Gastroesophageal sphincter (tissue), 4 donors: ENCODE data around the gene NXF1. TPM values are rescaled to one million over a fixed set of nuclear protein-coding genes. Genes with fewer than 3 reads are reported as not detected.
"Not testable (repeated sequence)": the region's sequence is repeated elsewhere in the genome, so short reads cannot be mapped to it uniquely, and the experiment has no call there.

Source experiments
- ATAC-seq: fragments of 150-250 bp; one replicate; pipeline ENCODE4 v1.9.1; 2016; ENCODE audit warnings: mild to moderate bottlenecking, moderate library complexity
- H3K27ac ChIP-seq, 4 donors: fragments of 200-600 bp; sonication (generic) in 3 of 4; 1 replicate in 3 of 4; 2 replicates in 1 of 4; pipeline ENCODE4 v1.5.1; 2016 to 2019
- H3K27me3 ChIP-seq: fragments of 200-600 bp; sonication (generic); one replicate; pipeline ENCODE4 v1.5.1; 2019
- H3K36me3 ChIP-seq, 2 donors: fragments of 200-600 bp; sonication (generic); one replicate each; pipeline ENCODE4 v1.5.1; 2019; ENCODE audit warnings: control low read depth in 1 of 2
- H3K4me1 ChIP-seq, 3 donors: fragments of 200-600 bp; sonication (generic); 1 replicate in 2 of 3; 2 replicates in 1 of 3; pipeline ENCODE4 v1.5.1; 2016 to 2019; ENCODE audit warnings: control low read depth in 2 of 3
- H3K4me3 ChIP-seq, 2 donors: fragments of 200-600 bp; sonication (generic); one replicate each; pipeline ENCODE4 v1.5.1; 2019; ENCODE audit warnings: mild to moderate bottlenecking in 1 of 2, moderate library complexity in 1 of 2
- H3K9me3 ChIP-seq, 3 donors: fragments of 200-600 bp; sonication (generic); one replicate each; pipeline ENCODE4 v1.5.1; 2017 to 2019; ENCODE audit warnings: control low read depth in 2 of 3
- CTCF ChIP-seq, 4 experiments: fragments of 200-600 bp in 2 of 4; fragments of 450-650 bp in 2 of 4; sonication (generic) in 1 of 4; IDR thresholded peaks; one replicate each; pipeline ENCODE4 v1.5.1; 2017 to 2019; ENCODE audit warnings: antibody characterized with exemption in 4 of 4, mild to moderate bottlenecking in 2 of 4, moderate library complexity in 2 of 4
- EP300 ChIP-seq: sonication (generic); formaldehyde crosslinking; IDR thresholded peaks from one replicate; pipeline ENCODE4 v1.6.1; 2017; ENCODE audit warnings: antibody characterized with exemption, mild to moderate bottlenecking
- POLR2A ChIP-seq, 2 donors: fragments of 450-650 bp; IDR thresholded peaks; one replicate each; pipeline ENCODE4 v1.6.1; 2017; ENCODE audit warnings: antibody characterized with exemption in 2 of 2, mild to moderate bottlenecking in 2 of 2, moderate library complexity in 1 of 2
- POLR2AphosphoS5 ChIP-seq: sonication (generic); formaldehyde crosslinking; IDR thresholded peaks from one replicate; pipeline ENCODE4 v1.6.1; 2017; ENCODE audit warnings: antibody characterized with exemption
- WGBS, 2 donors: methylation state at CpG; one replicate each; pipeline ENCODE4 v1.1.5; 2018; ENCODE audit warnings: low coverage in 1 of 2; 5-methylcytosine and 5-hydroxymethylcytosine counted together
- small RNA-seq, 4 donors: library from RNA; depleted of rRNA; stranded (forward); fragments of <200 nt; gene quantifications; one replicate each; pipeline ENCODE3, GENCODE V24; 2016
- total RNA-seq, 4 donors: library from RNA; depleted of rRNA; stranded (reverse); fragments of >200 nt; gene quantifications; one replicate each; pipeline ENCODE4 v1.1.0, GENCODE V29; 2016

NXF1 gene
- total RNA-seq, 4 donors from 2014 or later: 33.2 to 72.3 (median 57.2) TPM

DNA sequence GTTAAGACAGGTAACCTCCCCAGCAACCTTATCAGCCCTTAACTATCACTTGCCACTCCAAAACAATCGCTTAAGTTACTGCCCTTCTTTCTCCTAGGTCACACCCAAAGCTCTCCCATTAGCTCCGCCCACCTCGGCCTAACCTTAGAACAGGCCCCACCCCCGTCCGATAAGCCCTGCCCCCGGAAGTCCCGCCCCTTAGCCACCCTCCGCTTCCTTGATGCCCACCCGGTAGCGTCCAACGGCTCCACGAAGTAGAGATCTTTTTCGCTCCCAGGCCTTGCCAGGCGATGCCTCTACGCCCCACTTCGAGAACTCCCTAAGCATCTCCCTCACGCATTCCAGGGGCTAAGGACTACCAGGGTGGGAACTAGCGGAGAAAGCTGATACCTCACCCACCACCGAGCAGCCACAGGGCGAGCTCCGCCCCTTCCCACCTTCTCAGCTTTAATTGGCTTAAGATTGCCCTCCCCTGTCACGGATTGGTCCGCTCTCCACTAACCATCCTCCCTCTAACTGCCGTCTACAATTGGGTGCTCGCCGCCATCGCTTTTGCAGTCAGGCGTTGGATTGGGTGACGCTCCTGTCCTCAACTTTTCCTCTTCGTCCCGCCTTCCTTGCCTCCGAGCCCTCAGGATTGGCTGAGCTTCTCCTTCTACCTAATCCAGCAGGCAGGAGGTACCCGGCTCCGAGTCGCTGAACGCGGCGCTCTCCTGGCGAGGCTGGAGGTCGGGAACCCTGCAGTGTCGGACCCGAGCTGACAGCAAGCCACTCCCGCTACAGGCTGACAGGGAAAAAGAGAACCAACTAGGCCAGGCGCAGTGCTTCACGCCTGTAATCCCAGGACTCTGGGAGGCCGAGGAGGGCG lies 51.3 kb downstream of the NXF1 start, which contains the start of gene ZBTB3:
TSS of gene ZBTB3 (minus strand) at position 425 of the 868 bp plus-strand sequence. CDS start 496 bp downstream, outside the sequence.
- TF ChIP-seq CTCF (IDR thresholded peaks at IDR 0.05): peak in 3 of 4 experiments; percentile 5 to 55 (median 44)
- peak; percentile 88 for TF ChIP-seq POLR2AphosphoS5
- TF ChIP-seq EP300: no peak
- TF ChIP-seq POLR2A (IDR thresholded peaks at IDR 0.05): peak; percentile 74 to 78
- no peaks in the 10 kb centered on the region for H3K27me3 ChIP-seq
- peak within 1 kb of the TSS; percentile 55 to 64 for H3K4me3 ChIP-seq
- H3K4me1 ChIP-seq: peaks cover 0 to 47% (median 14%) of the 10 kb centered on the region in 3 donors
- WGBS, 2 donors: 1% methylated on average over 13 to 30 of the region's 47 CpGs
- peak within 1 kb of the TSS; percentile 78 to 99 (median 93) for H3K27ac ChIP-seq
- ATAC-seq: peak; percentile 99
- H3K36me3 ChIP-seq: peaks cover 0 to 24% of the 10 kb centered on the region in 2 donors
- H3K9me3 ChIP-seq: no peaks in the 10 kb centered on the region

DNA sequence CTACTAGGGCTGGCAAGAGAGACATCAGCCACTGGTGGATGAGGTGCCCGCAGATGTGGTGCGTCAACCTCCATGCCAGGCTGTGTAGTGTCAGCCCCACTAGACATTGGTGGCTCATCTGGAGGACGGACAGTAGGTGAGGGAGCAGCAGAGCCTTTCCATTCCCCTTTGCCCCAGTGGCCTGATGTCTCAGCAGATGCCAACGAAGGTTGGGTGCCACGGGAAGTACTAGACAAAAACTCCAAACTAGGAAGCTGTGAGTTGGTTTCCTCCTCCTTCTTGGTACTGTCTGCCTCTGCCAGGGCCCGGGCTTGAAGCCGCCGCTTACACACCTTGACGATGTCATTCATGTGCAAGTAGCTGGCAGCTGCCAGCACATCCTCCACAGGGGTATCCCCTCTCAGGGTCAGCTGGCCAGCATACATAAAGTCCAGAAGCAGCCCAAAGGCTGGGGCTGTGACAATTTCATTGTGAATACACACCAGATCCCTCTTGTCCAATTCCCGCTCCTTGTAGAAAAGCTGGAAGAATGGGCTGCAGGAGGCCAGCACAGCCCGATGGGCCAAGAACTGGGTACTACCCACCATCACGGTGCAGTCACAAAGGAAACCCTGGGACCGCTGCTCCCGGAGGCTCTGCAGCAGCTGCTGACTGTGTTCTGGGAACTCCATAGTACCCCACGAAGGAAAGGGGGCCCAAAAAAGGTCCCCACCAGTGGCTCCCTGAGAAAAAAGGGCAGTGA lies 52.1 kb downstream of the NXF1 start:
- peaks cover 0 to 29% of the 10 kb centered on the region in 2 donors for H3K36me3 ChIP-seq
- peaks cover 0 to 47% (median 14%) of the 10 kb centered on the region in 3 donors for H3K4me1 ChIP-seq
- no peaks in the 10 kb centered on the region for H3K27me3 ChIP-seq
- H3K9me3 ChIP-seq: no peaks in the 10 kb centered on the region
- 66 to 82% methylated on average over 5 to 7 of the region's 15 CpGs for WGBS, 2 donors
- no peak for ATAC-seq
- H3K27ac ChIP-seq: peak overlapping the region; percentile 78 to 99 (median 93)
- TF ChIP-seq POLR2AphosphoS5: no peak
- no peak for TF ChIP-seq CTCF (IDR thresholded peaks at IDR 0.05)
- TF ChIP-seq POLR2A (IDR thresholded peaks at IDR 0.05): no peak
- no peak for TF ChIP-seq EP300
- H3K4me3 ChIP-seq: peak overlapping the region; percentile 55 to 64

GRCh38 chr11:62752177-62752785 lies 53.0 kb downstream of the NXF1 start:
- no peak for TF ChIP-seq EP300
- no peak for TF ChIP-seq POLR2AphosphoS5
- no peaks in the 10 kb centered on the region for H3K9me3 ChIP-seq
- H3K36me3 ChIP-seq: peaks cover 0 to 29% of the 10 kb centered on the region in 2 donors
- peak overlapping the region in 1 of 4 donors; percentile 93 for H3K27ac ChIP-seq
- no peaks in the 10 kb centered on the region for H3K27me3 ChIP-seq
- WGBS, 2 donors: 100% methylated on average over 3 of the region's 14 CpGs; no CpG with 5 or more reads in 1 of the 2 donors
- ATAC-seq: no peak
- peaks cover 0 to 47% (median 14%) of the 10 kb centered on the region in 3 donors for H3K4me1 ChIP-seq
- H3K4me3 ChIP-seq: no peak overlapping the region

GRCh38 chr11:62749931-62750330 lies 55.3 kb downstream of the NXF1 start:
- not testable (repeated sequence) for H3K4me3 ChIP-seq, H3K27me3 ChIP-seq, ATAC-seq, H3K27ac ChIP-seq, H3K9me3 ChIP-seq
- Histone ChIP-seq H3K36me3 (peaks cover 0 to 29% of the 10 kb centered on the region in 2 donors), H3K4me1 (peaks cover 0 to 47% (median 14%) of the 10 kb centered on the region in 3 donors)
- WGBS, 2 donors: 93% methylated on average over 3 of the region's 5 CpGs; no CpG with 5 or more reads in 1 of the 2 donors

DNA sequence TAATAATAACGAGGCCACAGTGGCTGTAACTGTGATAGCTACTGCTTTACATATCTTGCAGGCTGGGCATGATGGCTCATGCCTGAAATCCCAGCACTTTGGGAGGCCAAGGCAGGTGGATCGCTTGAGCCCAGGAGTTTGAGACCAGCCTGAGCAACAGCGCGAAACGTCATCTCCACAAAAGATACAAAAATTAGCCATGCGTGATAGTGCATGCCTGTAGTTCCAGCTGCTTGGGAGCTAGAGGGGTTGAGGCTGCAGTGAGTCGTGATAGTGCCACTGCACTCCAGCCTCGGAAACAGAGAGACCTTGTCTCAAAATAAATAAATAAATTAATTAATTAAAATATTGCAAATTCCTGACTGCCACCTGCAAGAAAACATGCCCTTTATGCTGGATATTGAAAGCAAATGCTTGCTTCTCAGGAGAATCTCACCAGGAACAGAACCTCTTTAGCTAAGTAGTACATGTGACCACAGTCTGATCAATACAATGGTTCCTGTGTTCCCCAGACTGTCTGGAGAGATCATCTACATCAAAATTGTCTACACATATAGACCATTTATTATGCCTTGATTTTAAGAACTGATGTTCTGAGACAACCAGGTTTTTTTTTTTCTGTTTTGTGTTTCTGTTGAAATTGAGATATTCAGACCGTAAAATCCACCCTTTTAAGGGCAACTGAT lies 57.6 kb downstream of the NXF1 start:
- H3K4me3 ChIP-seq: no peak overlapping the region
- H3K36me3 ChIP-seq: peaks cover 0 to 23% of the 10 kb centered on the region in 2 donors
- no peaks in the 10 kb centered on the region for H3K27me3 ChIP-seq
- no peak overlapping the region for H3K27ac ChIP-seq
- WGBS, 2 donors: 77 to 78% methylated on average over 3 to 8 of the region's 9 CpGs
- TF ChIP-seq EP300 (no peak), CTCF (IDR thresholded peaks at IDR 0.05) (no peak), POLR2A (IDR thresholded peaks at IDR 0.05) (no peak), POLR2AphosphoS5 (no peak)
- H3K4me1 ChIP-seq: peaks cover 0 to 31% (median 5%) of the 10 kb centered on the region in 3 donors
- no peaks in the 10 kb centered on the region for H3K9me3 ChIP-seq
- ATAC-seq: no peak

Small RNAs within 50 kb of the gene (small RNA-seq; reads per million reads assigned to genes)
- 0 to 1.0 (median 0.59) reads per million in 4 donors for gene MIR6514
- 0 reads per million in 4 donors for gene RF00099
- gene RNU6-118P: 0 reads per million in 4 donors
- gene SNORD22: 0 reads per million in 4 donors
- gene SNORD26: 0 reads per million in 4 donors
- 0 reads per million in 4 donors for gene SNORD27
- 0 reads per million in 4 donors for gene SNORD28
- gene SNORD30: 1,014 to 7,970 (median 4,021) reads per million in 4 donors

Other genes starting within 250 kb of the NXF1 start
- 1,000 to 10,000 TPM; 1,070 to 1,712 (median 1,374) TPM for gene EEF1G, start 231.5 kb downstream of the NXF1 start, total RNA-seq
- gene TUT1, start 213.9 kb downstream of the NXF1 start, total RNA-seq: 1 to 10 TPM; 3.8 to 9.6 (median 7.6) TPM
- gene MTA2, start 203.6 kb downstream of the NXF1 start, total RNA-seq: 10 to 100 TPM; 67.9 to 88.7 (median 85.6) TPM
- 10 to 100 TPM; 25.4 to 36.7 (median 31.9) TPM for gene EML3, start 192.7 kb downstream of the NXF1 start, total RNA-seq
- 10 to 100 TPM in 3 of 4 donors, 1 to 10 TPM in 1; 3.0 to 18.3 (median 10.7) TPM for gene ROM1, start 192.2 kb downstream of the NXF1 start, total RNA-seq
- gene B3GAT3, start 183.5 kb downstream of the NXF1 start, total RNA-seq: 10 to 100 TPM; 11.4 to 25.8 (median 22.4) TPM
- 100 to 1,000 TPM in 3 of 4 donors, 10 to 100 TPM in 1; 87.8 to 151 (median 134) TPM for gene GANAB, start 158.8 kb downstream of the NXF1 start, total RNA-seq
- 10 to 100 TPM; 12.6 to 19.0 (median 14.5) TPM for gene INTS5, start 152.1 kb downstream of the NXF1 start, total RNA-seq
- gene C11orf98, start 140.2 kb downstream of the NXF1 start, total RNA-seq: 10 to 100 TPM; 19.3 to 39.5 (median 26.8) TPM
- gene CSKMT, start 140.1 kb downstream of the NXF1 start, total RNA-seq: 10 to 100 TPM in 1 of 4 donors, 1 to 10 TPM in 3; 2.0 to 18.6 (median 7.3) TPM
- gene UQCC3, start 133.8 kb downstream of the NXF1 start, total RNA-seq: 10 to 100 TPM in 1 of 4 donors, 1 to 10 TPM in 3; 7.3 to 10.1 (median 8.4) TPM
- gene LBHD1, start 133.2 kb downstream of the NXF1 start, total RNA-seq: 1 to 10 TPM; 1.2 to 3.9 (median 2.2) TPM
- 100 to 1,000 TPM; 162 to 185 (median 174) TPM for gene UBXN1, start 126.4 kb downstream of the NXF1 start, total RNA-seq
- gene LRRN4CL, start 115.9 kb downstream of the NXF1 start, total RNA-seq: 10 to 100 TPM; 20.1 to 42.1 (median 32.1) TPM
- gene BSCL2, start 98.0 kb downstream of the NXF1 start, total RNA-seq: 10 to 100 TPM; 25.7 to 37.8 (median 29.2) TPM
- gene GNG3, start 97.8 kb downstream of the NXF1 start, total RNA-seq: not detected
- 10 to 100 TPM; 24.2 to 43.7 (median 31.0) TPM for gene HNRNPUL2, start 78.0 kb downstream of the NXF1 start, total RNA-seq
- gene TTC9C, start 77.0 kb downstream of the NXF1 start, total RNA-seq: 10 to 100 TPM; 12.5 to 20.5 (median 19.8) TPM
- 10 to 100 TPM in 3 of 4 donors, 1 to 10 TPM in 1; 8.8 to 15.8 (median 12.3) TPM for gene ZBTB3, start 51.3 kb downstream of the NXF1 start, total RNA-seq
- gene POLR2G, start 43.9 kb downstream of the NXF1 start, total RNA-seq: 10 to 100 TPM; 34.4 to 49.5 (median 39.5) TPM
- 10 to 100 TPM in 3 of 4 donors, 1 to 10 TPM in 1; 5.5 to 23.4 (median 14.5) TPM for gene TAF6L, start 34.0 kb downstream of the NXF1 start, total RNA-seq
- 10 to 100 TPM; 25.8 to 50.7 (median 33.9) TPM for gene TMEM179B, start 18.0 kb downstream of the NXF1 start, total RNA-seq
- 10 to 100 TPM; 17.0 to 25.8 (median 19.1) TPM for gene TMEM223, start 13.4 kb downstream of the NXF1 start, total RNA-seq
- 10 to 100 TPM; 23.3 to 31.6 (median 27.8) TPM for gene STX5, start 26.6 kb upstream of the NXF1 start, total RNA-seq
- not detected for gene TEX54, start 27.4 kb upstream of the NXF1 start, total RNA-seq
- 10 to 100 TPM; 26.6 to 46.8 (median 39.3) TPM for gene WDR74, start 34.1 kb upstream of the NXF1 start, total RNA-seq
- 100 to 1,000 TPM in 1 of 4 donors, 10 to 100 TPM in 3; 66.9 to 144 (median 80.2) TPM for gene SLC3A2, start 75.5 kb upstream of the NXF1 start, total RNA-seq
- under 1 TPM in 3 of 4 donors, not detected in 1; 0.16 to 0.89 (median 0.27) TPM for gene CHRM1, start 115.9 kb upstream of the NXF1 start, total RNA-seq
- not detected for gene SLC22A6, start 179.5 kb upstream of the NXF1 start, total RNA-seq
- gene SLC22A8, start 210.4 kb upstream of the NXF1 start, total RNA-seq: not detected